Measurements from ENCODE around the gene HDGF. TPM values are rescaled to one million over a fixed set of nuclear protein-coding genes. Genes with fewer than 3 reads are reported as not detected.

The HDGF gene
- polyA plus RNA-seq, 3 donors = 51.7 to 120 (median 116) TPM

DNA sequence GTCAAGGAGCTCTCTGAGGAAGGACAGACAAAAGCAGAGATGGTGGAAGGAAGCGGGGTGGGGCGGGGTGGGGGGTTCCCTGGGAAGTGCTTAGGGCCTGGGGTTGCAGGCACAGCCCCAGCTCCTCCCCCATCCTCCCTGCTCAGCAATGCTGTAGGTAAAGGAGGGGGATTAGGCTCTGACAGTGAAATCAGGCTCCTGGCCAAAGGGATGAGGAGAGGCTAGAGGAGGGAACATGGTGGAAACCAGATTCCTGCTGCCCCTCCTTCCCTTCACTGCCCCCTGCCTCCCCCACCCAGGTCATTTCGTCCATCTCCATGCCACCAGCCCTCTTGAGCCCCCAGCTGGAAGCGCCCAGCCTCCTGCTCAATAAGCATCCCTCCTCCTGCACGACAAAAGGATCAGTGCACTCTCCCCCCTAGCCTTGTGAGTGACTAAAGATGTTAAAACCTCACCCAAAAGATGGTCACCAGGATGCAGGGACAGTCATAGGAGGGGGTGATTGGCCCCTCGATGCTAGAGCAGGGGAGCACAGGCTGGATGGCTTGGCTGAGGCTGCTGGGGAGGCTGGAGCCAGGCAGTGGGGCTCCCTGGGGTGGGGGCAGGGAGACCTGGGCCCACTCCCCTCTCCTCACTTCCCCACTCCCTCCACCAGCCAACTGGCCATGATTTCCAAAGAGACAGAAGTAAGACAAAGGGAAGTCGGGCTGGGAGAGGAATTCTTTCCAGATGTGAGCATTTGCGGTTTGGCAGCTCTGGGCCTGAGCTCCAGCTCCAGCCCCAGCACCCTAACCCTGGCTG, 43.9 kb downstream of the HDGF start:
- H3K27ac ChIP-seq (ENCODE audit: low read depth, low read length) = no peak overlapping the region
- 37 to 63% (median 44%) methylated on average over 8 of the region's 8 CpGs for WGBS, 3 donors

DNA sequence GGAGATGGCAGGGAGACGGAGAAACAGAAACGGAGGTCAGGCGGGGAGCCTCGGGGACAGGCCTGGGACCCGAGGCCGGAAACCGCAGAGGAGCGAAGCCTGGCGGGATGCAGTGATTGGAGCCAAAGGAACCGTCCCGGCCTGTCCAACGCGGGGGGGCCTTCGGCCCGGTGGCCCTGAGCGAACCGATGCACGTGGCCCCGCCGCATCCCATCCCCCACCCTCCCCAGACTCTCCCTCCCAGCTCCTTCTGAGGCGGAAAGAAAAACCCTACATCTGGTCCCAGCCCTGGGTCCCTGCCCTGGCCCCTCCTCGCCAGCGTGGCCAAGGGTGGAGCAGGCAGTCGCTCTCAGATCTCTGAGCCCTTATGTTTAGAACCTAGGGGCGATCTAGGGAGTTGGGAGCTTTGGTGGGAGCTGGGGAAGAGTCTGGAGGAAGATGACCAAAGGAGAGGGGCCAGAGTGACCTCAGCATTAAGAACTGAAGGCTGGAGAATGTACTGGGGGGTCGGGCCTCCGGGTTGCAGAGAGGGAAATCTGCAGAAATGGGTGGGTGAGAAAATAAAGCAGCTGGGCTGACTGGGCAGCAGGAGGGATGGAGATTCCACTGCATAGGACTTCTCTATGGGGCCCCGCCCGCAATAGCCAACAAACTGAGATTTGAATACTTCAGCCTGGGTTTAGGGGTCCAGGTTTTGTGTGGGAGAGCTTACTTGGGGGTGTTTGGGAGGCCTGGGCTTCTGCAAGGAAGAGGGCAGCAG, 44.6 kb downstream of the HDGF start:
- WGBS, 3 donors = 5 to 14% (median 8%) methylated on average over 19 to 29 of the region's 29 CpGs
- H3K27ac ChIP-seq (ENCODE audit: low read depth, low read length) = no peak overlapping the region

DNA sequence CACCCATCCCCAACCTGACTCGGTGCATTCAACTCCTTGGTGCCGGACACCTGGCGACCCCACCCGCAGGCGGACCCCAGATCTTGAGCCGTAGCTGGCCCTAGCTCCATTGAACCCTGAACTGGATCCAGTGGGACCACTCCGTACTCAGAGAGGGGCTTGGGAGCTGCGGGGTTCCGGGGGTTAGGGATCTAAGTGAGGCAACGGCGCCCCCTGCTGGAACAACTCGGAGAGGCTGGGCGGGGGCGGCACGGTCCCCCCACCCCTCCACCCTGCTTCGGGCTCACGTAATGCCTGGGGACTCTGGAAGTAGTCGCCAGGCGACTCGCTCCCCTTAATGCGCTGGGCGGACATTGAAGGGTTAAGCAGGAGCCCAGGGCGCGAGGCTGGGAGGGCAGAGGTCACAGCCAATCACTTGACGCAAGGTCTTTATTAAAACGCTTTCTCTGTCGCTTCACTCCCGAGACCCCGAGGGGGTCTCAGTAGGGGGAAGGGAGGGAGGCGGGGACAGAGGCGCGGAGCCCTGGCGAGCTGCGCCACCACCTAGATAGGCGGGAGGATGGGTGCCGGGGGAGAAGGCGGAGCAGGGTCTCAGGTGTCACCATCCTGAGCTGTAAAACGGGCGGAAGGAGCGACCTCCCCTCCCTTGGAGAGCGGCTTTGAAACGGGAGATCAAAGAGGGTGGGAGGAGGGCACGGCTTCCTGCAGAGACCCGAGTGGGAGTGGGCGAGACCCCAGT, 45.4 kb downstream of the HDGF start:
- WGBS, 3 donors = 1 to 2% (median 1%) methylated on average over 41 to 45 of the region's 45 CpGs
- H3K27ac ChIP-seq (ENCODE audit: low read depth, low read length) = no peak overlapping the region

DNA sequence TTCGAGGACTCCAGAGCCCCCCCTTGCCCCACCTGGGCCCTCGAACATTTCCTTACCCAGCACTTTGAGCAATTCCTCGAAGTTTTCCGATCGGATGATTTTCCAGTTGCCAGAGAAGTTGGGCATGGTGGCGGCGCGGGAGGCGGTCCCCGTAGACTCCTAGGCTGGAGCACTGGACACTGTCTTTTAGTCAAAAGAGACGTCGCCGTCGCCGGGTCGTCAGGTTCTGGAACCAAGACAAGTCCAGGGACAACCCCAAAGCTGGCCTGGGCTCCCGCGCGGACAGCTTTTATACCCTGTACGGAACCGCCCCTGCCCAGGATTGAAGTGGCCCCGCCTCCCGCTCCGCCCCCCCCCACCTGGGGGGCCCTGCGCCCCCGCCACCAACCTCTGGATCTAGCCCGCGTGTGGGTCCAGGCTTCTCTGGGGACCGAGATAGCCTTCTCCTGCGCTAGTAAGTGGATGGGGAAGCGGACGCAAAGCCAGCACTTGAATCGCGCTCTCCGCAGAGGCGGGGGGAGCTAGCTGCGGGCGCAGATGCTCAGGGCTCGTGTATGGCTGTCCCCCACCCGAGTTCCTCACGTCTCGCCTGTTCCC, 46.1 kb downstream of the HDGF start, which contains the start of gene CRABP2:
Gene CRABP2 (minus strand): TSS at position 263 of the 597 bp plus-strand sequence. CDS start 137 bp downstream, at position 126.
- WGBS, 3 donors = 0 to 1% (median 1%) methylated on average over 39 to 42 of the region's 42 CpGs
- no peak within 1 kb of the TSS for H3K27ac ChIP-seq (ENCODE audit: low read depth, low read length)

DNA sequence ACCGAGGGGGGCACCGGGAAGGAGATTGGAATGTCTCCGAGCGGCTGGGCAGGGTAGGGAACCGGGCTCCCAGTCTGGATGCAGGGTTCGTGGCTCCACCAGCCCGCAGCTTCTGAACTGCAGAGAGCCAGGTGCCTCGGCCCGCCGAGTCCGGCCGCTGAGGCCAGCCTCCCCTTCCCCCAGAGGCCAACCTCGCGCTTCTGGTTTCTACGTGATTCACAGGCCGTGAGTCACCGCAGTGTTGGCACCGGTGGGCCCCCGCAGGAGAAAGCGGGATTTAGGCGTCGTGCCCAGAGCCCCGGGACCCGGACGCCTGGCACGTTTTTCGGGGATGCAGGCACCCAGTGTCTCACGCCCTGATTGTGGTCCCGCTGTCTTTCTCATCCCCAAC, 46.5 kb downstream of the HDGF start:
- 3 to 4% (median 3%) methylated on average over 29 of the region's 29 CpGs for WGBS, 3 donors
- no peak overlapping the region for H3K27ac ChIP-seq (ENCODE audit: low read depth, low read length)

DNA sequence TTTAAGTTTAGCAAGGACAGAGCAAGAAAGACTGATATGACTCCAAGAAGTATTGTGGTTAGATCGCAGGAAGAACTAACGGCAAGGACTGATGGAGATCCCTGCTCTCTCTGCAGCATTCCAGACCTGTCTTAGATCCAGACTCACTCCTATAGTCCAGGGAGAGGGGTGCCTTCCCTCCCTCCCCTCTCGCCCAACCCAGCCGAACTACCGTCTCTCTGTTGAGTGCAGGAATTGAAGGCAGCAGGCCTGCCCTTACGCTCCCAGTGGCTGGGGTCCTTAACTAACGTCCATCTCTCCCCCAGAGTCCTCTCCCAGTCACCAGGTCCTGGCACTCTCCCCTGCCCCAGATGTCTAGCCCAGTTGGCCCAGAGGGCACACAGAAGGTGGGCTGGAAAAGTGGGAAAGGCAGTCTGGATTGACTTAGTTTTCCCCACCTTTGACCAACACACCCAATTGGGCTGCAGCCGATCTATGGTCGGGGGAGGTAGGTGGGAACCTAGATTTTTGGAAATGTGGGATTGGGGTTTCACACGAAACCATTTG, 47.2 kb downstream of the HDGF start:
- no peak overlapping the region for H3K27ac ChIP-seq (ENCODE audit: low read depth, low read length)
- WGBS, 3 donors = 53 to 58% (median 54%) methylated on average over 10 of the region's 10 CpGs

DNA sequence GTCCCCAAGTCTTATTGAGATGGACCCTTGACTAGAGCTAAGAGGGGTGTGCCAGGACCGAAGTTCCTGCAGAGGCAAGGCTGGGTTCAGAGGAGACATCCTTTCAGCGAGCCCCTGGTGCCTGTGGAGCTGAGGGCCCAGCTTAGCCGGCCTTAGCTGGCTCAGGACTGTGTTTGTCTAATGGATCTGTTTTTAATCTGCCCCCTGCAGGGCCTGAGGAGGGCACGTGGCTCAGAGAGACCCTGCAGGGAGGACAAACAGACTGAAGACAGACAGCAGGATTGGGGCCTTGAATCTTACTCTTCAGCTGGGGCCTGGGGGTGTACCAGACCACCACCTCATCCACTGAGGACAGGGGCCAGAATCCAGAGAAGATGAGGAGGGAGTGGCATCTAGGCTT, 47.7 kb downstream of the HDGF start:
- no peak overlapping the region for H3K27ac ChIP-seq (ENCODE audit: low read depth, low read length)

DNA sequence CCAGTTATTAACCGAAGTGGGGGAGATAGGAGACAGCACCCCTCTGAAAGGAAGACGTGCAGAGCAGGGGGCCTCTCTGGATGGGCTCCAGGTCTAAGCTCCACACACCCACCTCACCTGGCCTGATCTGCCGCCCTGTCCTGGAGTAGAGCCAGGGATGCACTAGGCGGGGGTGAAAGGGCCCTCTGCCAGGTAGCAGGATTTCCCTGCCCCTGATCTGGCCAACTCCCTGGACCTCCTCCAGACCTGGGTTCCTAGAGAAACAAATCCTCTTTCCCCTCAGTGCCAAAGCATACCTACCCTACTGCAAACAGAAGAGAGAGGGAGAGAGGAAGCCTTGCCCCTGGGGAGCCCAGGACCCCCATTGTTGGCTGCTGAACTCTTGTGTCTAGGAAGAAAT, 48.1 kb downstream of the HDGF start:
- no peak overlapping the region for H3K27ac ChIP-seq (ENCODE audit: low read depth, low read length)
- 58 to 81% (median 65%) methylated on average over 4 of the region's 4 CpGs for WGBS, 3 donors

More for the DNA sequence above, 47.7 kb downstream of the HDGF start:
- WGBS, 3 donors = 35 to 43% (median 35%) methylated on average over 4 of the region's 4 CpGs

DNA sequence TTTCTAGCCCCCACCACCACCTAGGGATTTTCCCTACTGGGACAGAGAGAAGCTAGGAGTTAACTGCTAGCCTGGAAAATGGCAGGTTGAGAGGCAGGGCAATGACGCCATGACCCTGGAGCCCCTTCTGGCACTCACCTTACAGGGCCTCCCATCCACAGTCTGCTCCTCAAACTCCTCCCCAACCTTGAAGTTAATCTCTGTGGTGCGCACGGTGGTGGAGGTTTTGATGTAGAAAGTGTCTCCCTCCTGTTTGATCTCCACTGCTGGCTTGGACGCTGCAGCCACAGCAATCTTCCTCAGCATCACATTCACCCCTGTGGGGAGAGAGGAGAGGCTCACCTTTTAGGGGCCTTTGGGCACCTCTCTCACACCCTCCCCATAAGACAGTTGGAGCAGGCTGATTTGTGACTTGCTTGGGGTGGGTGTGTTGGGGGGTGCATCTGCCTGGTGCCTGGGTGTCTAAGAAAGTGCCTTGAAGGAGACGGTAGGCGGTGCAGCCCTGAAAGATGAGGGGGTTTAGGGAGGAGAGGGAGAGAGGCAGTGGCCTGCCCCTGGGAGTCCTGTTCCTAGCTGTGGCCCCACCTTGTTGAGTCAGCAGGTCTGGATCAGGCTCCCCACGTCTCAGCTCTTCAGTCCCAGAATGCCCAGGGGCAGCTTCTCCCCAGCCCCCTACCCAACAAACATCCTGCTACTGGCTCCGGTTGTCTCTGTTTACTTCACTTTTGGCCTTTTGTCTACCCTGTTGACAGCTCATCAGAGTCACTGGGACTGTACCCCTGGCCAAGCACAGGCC, 50.5 kb downstream of the HDGF start:
- 79 to 84% (median 81%) methylated on average over 8 of the region's 8 CpGs for WGBS, 3 donors

DNA sequence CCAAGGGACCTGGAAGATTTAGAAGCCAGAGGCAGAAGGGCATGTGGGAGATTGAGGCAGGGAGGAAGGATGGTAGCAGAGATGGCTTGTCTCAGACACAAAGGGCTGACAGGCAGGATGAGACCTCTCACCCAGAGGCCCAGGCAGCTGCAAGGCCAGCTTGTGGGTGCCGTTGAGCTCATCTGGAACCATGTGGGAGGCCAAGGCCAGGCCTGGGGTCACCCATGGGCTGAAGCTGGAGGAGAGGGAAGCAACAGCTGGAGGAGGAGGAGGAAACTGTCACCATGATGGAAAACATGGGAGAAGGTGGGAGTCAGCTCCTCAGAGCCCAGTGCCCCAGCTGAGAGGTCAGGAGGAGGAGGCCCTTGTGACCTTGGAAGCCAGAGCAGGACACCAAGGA, 52.5 kb downstream of the HDGF start:
- 39 to 78% (median 75%) methylated on average over 1 of the region's 1 CpG for WGBS, 3 donors

More for the DNA sequence above, 50.5 kb downstream of the HDGF start:
- H3K27ac ChIP-seq (ENCODE audit: low read depth, low read length) = no peak overlapping the region

DNA sequence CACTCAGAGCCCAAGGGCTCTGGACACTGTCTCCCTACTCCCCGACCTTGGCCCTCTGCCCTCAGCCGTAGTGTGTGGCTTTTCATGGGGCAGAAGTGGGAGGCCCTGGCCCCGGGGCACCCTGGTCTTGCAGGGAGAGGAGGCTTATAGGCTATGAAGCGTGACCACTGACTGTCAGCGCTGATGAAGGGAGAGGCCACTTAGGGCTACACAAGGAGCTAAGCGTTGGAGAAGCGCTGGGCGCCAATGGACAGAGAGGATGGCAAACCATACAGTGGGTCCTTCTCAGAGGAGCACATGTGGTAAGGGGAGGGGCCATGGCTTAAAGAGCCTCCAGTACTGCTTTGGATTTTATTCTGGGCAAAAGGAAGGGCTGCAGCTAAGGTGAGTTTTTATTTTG, 54.0 kb downstream of the HDGF start:
- 84 to 90% (median 89%) methylated on average over 8 of the region's 8 CpGs for WGBS, 3 donors
- H3K27ac ChIP-seq (ENCODE audit: low read depth, low read length) = no peak overlapping the region

More for the DNA sequence above, 52.5 kb downstream of the HDGF start:
- H3K27ac ChIP-seq (ENCODE audit: low read depth, low read length) = no peak overlapping the region

DNA sequence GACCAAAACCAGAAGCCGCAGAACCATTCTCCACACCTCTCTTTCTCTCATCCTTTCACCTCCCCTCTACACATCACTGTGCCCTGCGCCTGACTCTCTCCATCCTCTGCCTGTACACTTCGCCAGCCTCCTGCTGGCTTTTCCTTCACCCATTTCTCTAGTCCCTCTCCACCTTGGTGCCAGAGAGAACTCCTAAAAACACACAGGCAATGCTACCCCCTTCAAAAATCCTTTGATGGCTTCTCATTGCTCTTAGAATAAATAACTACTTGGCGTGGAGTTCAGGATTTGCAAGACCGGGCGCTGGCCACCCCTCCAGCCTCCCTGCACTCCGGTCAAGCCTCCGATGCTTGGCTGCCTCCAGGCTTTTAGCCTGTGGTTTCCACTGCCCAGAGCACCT, 54.7 kb downstream of the HDGF start:
- 89 to 96% (median 92%) methylated on average over 8 of the region's 8 CpGs for WGBS, 3 donors
- no peak overlapping the region for H3K27ac ChIP-seq (ENCODE audit: low read depth, low read length)

DNA sequence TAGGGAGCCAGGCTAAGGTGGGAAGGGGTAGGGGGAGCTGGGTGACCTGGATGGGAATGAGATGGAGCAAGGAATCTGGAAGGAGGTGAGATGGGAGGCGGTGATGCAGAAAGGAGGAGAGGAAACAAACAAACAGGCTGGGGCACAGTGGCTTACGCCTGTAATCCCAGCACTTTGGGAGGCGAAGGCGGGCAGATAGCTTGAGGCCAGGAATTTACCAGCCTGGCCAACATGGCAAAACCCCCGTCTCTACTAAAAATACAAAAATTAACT, 56.8 kb downstream of the HDGF start:
- no peak overlapping the region for H3K27ac ChIP-seq (ENCODE audit: low read depth, low read length)

DNA sequence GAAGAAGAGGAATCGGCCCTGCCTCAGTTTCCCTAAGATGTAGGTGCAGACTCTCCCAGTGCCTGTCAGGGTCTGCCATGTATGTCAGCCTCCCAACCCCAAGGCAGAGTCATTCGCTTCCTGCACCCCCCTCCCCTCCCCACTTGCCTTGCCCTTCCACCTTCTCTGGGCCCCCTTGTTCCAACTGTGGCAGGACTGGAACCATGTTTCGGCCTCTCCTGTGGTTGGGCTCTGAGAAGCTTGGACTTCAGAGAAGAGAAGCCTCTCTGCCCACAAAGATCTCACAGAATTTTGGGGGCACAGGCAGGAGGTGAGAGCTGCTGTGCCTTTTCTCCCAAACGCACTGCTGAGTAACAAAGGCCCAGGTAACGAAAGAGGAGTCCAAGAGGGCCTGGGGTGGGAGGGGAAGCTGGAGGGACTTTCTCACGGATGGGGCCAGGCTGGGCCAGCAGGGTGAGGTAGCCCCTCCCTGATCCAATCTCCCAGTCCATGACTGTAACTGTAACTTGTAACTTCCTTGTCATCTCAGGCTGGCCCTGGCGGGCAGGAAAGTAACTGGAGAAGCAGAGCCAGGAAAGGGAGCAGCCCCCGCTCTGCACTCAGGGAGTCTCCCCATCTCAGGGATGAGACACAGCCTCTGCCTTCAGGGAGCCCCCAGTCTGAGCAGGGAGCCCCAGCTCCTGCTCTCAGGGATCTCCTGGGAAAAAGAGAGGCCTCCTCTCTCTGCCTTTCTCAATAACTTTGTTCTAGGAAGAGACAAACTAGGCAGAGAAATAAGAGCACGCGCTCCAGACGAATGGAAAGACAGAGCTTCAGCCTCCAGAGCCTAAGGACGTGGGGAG, 57.4 kb downstream of the HDGF start:
- no peak overlapping the region for H3K27ac ChIP-seq (ENCODE audit: low read depth, low read length)
- WGBS, 3 donors = 75 to 82% (median 79%) methylated on average over 12 of the region's 12 CpGs

More for the DNA sequence above, 56.8 kb downstream of the HDGF start:
- 88 to 96% (median 92%) methylated on average over 5 of the region's 5 CpGs for WGBS, 3 donors

DNA sequence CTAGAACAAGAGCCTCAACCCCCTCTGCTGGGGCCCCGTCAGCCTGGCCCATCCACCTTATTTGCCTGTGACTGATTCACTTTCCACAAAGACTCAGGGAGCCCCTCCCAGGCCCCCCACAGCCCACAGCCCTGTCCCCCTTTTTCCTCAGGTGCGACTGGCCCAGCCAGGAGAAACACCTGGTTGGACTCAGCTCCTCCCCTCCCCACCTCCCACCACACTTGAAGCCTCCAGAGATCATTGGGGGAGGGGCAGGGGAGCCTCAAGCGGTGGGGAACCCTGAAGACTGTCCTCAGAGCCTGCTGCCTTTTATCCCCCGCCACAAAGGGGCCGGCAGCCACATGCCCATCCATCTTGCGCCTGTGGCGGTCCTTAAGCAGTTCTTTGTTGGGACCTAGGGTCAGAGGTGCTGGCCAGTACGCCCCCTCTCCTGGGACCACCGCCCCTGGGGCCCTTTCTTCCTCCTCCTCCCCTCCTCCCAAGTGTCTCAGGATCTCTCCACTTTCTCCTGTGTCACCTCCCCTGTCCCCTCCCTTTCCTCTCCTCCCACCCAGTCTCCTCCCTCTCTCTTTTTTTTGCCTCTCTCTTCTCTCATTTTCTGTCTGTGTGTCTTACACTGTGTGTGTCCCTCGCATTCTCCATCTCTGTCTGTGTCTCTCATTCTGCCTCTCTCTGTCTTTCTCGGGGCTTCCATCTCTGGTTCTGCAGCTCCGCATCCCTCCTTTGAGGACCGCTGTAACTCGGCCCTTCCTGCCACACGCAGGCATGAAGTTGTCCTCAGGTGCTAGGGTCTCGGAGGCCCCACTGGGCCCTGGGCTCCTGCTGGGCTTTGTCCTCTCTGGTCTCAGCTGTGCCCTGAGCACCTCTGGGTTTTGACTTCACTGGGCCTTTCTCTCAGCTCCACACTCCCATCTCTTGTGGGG, 58.3 kb downstream of the HDGF start:
- no peak overlapping the region for H3K27ac ChIP-seq (ENCODE audit: low read depth, low read length)
- 42 to 54% (median 46%) methylated on average over 16 of the region's 16 CpGs for WGBS, 3 donors

DNA sequence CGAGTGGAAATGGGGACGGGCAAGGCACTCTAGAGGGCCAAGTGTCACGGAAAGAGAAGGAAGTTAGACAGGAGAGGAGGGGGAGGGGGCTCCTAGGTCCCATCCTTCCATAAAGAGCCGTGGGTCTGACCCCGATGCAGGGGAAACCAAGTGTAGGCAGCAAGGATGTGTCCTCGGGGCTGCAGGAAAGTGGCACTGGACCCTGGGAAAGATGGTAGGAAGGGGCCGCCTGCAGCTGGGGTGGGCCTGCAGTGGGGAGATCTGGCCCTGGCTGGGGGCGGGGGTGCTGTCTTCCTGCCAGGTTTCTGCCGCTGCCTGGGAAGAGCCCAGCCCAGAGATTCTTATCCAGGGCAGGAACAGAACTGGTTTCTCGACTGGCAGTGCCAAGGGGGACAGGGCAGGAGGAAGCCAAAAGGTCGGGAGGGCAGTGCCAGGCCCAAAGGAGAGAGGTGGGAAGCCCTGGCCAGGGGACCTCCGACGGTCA, 59.0 kb downstream of the HDGF start:
- WGBS, 3 donors = 7 to 24% (median 16%) methylated on average over 13 of the region's 13 CpGs
- no peak overlapping the region for H3K27ac ChIP-seq (ENCODE audit: low read depth, low read length)
